ENCODE measurements around the gene NOL9.

Gene NOL9

GRCh38 chr1:6588893-6589520 is 34.7 kb upstream of the NOL9 start:
- DNase-seq, result no peak

- no peak for DNase-seq
Observed at GRCh38 chr1:6588128-6588892, 34.0 kb upstream of the NOL9 start.

- DNase-seq, result no peak
Observed at GRCh38 chr1:6587261-6588005, 33.1 kb upstream of the NOL9 start.

- DNase-seq, result no peak
Observed at GRCh38 chr1:6586404-6586816, 32.1 kb upstream of the NOL9 start.

GRCh38 chr1:6585841-6586240 is 31.5 kb upstream of the NOL9 start:
- DNase-seq, result no peak

GRCh38 chr1:6585081-6585722 is 30.9 kb upstream of the NOL9 start:
- no peak for DNase-seq

- no peak for DNase-seq
Observed at GRCh38 chr1:6584126-6585080, 30.1 kb upstream of the NOL9 start.

GRCh38 chr1:6582370-6582769 is 28.1 kb upstream of the NOL9 start:
- DNase-seq, result no peak

GRCh38 chr1:6581561-6582305 is 27.4 kb upstream of the NOL9 start:
- no peak for DNase-seq

- no peak for DNase-seq
Observed at GRCh38 chr1:6580593-6581409, 26.5 kb upstream of the NOL9 start.

- DNase-seq, result no peak
Observed at GRCh38 chr1:6580119-6580592, 25.8 kb upstream of the NOL9 start.

GRCh38 chr1:6579374-6580118 is 25.2 kb upstream of the NOL9 start, which contains the start of gene ZBTB48:
Gene ZBTB48, plus strand, starts transcription at chr1:6579994. Its CDS starts 616 bp downstream, at chr1:6580610.
- peak; percentile 98 for DNase-seq

- no peak for DNase-seq
Observed at GRCh38 chr1:6578624-6579373, 24.5 kb upstream of the NOL9 start.

- DNase-seq, result no peak
Observed at GRCh38 chr1:6577831-6578525, 23.7 kb upstream of the NOL9 start.

- DNase-seq, result no peak
Observed at GRCh38 chr1:6574818-6575217, 20.5 kb upstream of the NOL9 start.

- DNase-seq, result no peak
Observed at GRCh38 chr1:6574025-6574620, 19.8 kb upstream of the NOL9 start.

- DNase-seq, result no peak
Observed at GRCh38 chr1:6572653-6573383, 18.5 kb upstream of the NOL9 start.

All from NCI-H2171 (cell line).